C4-2B (cell line): ENCODE results near the gene SCTR.

ENCODE experiments used
- H3K27ac ChIP-seq: fragments of 450-650 bp; 2 replicates; pipeline ENCODE4 v1.5.1; 2017
- CTCF ChIP-seq: fragments of 450-650 bp; conservative IDR thresholded peaks from 2 replicates; pipeline ENCODE4 v1.5.1; 2017; ENCODE audit warnings: mild to moderate bottlenecking
- ZFX ChIP-seq: fragments of 450-650 bp; IDR thresholded peaks from 2 replicates; pipeline ENCODE4 v1.6.1; 2017

The SCTR gene

GRCh38 chr2:119464981-119465380 lies 59.3 kb downstream of the SCTR start:
- H3K27ac ChIP-seq, result no peak overlapping the region
- no peak for TF ChIP-seq CTCF
- TF ChIP-seq ZFX, result no peak

GRCh38 chr2:119463990-119464389 lies 60.3 kb downstream of the SCTR start:
- no peak for TF ChIP-seq CTCF
- TF ChIP-seq ZFX, result no peak
- no peak overlapping the region for H3K27ac ChIP-seq

- no peak for TF ChIP-seq CTCF
- TF ChIP-seq ZFX, result no peak
- no peak overlapping the region for H3K27ac ChIP-seq
Observed at GRCh38 chr2:119463136-119463535, 61.1 kb downstream of the SCTR start.

- TF ChIP-seq ZFX, result no peak
- no peak for TF ChIP-seq CTCF
- no peak overlapping the region for H3K27ac ChIP-seq
Observed at GRCh38 chr2:119462574-119462973, 61.7 kb downstream of the SCTR start.

GRCh38 chr2:119461811-119462210 lies 62.5 kb downstream of the SCTR start:
- no peak for TF ChIP-seq ZFX
- TF ChIP-seq CTCF, result no peak
- no peak overlapping the region for H3K27ac ChIP-seq

GRCh38 chr2:119460076-119460475 lies 64.2 kb downstream of the SCTR start:
- TF ChIP-seq CTCF (no peak), ZFX (no peak)
- no peak overlapping the region for H3K27ac ChIP-seq

- TF ChIP-seq ZFX, result no peak
- no peak for TF ChIP-seq CTCF
- H3K27ac ChIP-seq, result no peak overlapping the region
Observed at GRCh38 chr2:119455066-119455718, 69.1 kb downstream of the SCTR start.
